HG02642 (cell line): Measurements from ENCODE around the gene CCDC122.
"Not testable (repeated sequence)": the region's sequence is repeated elsewhere in the genome, so short reads cannot be mapped to it uniquely, and the experiment has no call there.

Experiments used
- ATAC-seq: cut with Tn5 transposase; IDR thresholded peaks from one replicate; pipeline ENCODE4 v1.9.1; 2021; ENCODE audit warnings: mild to moderate bottlenecking; ENCODE audit not compliant: unreplicated experiment, poor library complexity

Gene CCDC122

DNA sequence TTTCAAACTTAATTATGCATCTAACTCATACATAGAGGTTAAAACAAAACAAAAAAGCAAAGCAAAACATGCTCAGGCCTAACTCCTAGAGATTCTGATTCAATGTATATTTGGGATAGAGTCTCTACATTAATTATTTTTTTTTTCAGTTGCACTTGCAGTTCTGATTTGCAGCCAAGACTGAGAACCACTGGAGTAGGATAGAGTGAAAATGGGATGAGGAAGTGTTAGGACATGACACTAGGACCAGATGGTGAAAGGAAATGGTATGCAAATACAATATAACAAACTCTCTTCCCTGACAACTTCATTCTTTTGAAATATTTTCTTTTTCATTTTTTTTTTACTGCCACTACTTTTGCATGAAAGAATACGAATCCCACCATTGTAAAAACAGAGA, 1.8 kb downstream of the CCDC122 start:
- ATAC-seq: no peak

DNA sequence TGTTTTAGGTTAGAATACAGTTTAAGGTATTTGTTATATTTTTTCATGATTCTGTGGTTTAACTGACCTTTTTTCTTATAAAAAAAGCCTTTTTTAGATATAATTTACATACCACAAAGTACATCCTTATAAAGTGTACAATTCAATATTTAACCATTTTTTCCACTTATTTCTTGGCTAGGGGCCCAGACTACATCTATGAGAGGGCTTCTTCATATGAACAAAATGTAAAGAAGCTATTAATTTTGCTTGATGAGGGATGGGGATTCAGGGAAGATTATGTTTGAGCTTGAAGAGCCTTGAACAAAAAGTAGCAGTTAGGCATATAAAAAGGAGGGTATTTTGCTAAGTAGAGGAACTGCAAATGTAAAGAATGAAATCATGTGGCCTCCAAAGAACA, 2.2 kb downstream of the CCDC122 start:
- no peak for ATAC-seq

DNA sequence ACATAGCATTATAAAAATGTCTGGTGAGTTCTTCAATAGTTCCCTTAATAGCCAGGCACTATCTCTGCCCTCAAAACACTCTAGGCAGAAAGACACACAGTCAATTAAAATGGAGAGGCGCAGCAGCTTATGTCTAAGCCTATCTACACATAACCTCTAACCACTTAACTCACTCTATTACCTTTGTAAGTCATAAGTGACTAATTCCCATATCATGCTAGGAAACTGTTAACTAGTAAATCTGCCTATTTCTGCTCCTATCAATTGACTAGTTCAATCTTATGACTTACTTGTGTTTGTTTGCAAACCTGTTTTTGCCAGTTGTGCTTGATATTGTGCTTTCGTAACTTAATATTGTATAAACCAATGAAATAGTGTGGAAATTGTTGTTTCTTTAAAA, 3.2 kb downstream of the CCDC122 start:
- no peak for ATAC-seq

DNA sequence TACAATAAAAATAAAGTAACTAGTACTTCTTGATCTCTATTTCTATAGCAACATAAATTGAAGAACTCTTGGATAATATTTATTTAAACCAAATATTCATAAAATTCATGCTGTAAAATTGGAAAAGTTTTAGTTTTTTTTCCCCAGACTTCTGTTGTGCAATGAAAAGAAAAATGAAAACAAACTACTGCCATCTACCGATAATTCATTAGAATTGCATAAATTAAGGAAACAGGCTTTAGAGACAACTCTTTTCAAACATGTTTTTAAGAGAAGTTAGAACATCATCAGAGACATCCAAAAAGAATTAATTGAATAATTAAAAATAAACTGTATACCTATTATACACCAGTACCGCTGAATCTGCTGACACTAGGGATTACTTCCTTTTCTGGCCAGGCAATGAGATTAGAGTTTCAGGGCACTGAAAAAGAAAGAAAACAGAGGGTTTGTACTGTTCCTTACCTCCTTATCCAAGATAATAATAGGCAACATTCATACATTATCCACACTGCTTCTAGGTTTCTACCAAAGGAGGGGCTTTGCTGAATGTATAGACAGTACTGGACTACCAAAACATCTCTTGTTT, 4.9 kb downstream of the CCDC122 start:
- no peak for ATAC-seq

DNA sequence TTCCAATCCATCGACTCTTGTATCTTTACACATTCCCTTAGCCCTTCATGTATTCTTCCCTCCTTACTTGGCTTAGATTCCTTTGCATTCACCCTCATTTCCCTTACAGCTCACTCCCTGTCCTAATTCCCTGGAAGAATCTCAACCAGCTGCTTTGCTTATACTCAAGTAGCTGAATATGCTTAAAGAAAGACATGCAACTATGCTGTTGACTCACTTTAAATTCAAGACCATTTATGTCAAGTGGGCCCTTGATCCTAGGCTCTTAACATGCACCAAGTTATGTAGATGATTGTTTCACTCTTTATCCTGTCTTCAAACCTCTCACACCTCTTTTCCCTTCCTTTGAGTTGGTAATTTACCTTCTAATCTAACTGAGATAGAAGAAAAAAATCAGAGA, 7.4 kb downstream of the CCDC122 start:
- ATAC-seq: no peak

DNA sequence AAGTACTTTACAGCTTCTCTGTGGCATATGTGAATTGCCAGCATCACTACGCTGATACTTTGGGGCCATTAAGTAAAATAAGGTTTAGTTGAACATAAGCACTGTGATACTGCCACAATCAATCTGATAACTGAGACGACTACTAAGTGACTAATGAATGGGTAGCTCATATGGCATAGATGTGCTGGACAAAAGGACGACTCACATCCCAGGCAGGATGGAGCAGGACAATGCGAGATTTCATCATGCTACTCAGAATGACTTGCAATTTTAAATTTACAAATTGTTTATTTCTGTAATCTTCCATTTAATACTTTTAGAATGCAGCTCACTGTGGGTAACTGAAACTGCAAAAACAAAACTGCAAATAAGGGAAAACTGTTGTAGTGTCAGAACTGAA, 13.6 kb downstream of the CCDC122 start:
- ATAC-seq: no peak

DNA sequence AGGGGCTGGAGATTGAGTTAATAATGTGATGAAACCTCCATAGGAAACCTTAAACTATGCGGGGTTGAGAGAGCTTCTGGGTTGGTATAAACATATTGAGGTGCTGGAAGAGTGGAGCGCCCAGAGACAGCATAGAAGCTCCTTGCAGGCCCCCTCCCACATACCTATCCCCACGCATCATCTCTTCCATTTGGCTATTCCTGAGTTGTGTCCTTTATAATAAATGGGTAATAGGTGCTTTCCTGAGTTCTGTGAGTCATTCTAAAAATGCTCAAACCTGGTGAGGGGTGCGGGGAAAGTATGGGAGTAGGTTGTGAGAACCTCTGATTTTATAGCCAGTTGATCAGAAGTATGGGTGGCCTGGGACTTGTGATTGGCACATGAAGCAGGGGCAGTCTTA, 14.6 kb downstream of the CCDC122 start:
- ATAC-seq: no peak

DNA sequence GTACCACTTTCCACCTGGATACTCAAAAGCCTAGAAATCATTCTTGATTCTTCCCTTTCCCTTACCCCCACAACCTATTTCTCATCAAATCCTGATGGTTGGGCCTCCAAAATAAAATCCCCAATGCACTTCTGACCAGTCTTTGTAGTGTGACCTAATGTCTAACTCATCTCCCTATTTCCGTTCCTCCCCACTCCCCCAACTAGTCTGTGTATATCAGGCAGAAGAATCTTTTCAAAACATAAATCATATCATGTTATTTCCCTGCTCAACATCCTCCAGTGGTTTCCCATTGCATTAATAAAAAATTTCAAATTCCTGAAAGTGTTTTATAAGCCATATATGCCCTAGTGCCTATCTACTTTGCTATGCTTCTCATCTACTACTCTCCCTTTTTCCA, 17.7 kb downstream of the CCDC122 start:
- no peak for ATAC-seq

DNA sequence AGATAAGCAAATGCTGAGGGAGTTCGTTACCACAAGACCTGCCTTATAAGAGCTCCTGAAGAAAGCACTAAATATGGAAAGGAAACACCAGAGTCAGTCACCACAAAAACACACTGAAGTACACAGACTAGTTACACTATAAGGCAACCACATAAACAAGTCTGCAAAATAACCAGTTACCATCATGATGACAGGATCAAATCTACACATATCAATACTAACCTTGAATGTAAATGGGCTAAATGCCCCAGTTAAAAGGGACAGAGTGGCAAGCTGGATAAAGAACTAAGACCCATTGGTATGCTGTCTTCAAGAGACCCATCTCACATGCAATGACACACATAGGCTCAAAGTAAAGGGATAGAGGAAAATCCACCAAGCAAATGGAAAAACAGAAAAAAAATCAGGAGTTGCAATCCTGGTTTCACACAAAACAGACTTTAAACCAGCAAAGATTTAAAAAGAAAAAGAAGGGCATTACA, 26.6 kb downstream of the CCDC122 start:
- no peak for ATAC-seq

DNA sequence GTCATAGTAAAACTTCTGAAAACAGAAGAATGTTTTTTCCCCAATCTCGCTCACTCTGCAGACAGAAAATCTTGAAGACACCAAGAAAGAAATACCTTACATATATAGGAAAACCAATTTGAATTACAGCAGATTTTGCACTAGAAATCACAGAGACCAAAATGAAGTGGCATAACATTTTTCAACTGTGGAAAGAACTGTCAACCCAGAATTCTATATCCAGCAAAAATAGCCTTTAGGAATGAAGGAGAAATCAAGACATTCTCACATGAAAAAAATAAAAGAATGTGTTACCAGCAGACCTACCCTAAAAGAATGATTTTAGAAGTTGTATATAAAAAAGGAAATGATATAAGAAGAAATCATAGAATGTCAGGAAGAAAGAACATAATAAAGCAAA, 28.7 kb downstream of the CCDC122 start:
- no peak for ATAC-seq

DNA sequence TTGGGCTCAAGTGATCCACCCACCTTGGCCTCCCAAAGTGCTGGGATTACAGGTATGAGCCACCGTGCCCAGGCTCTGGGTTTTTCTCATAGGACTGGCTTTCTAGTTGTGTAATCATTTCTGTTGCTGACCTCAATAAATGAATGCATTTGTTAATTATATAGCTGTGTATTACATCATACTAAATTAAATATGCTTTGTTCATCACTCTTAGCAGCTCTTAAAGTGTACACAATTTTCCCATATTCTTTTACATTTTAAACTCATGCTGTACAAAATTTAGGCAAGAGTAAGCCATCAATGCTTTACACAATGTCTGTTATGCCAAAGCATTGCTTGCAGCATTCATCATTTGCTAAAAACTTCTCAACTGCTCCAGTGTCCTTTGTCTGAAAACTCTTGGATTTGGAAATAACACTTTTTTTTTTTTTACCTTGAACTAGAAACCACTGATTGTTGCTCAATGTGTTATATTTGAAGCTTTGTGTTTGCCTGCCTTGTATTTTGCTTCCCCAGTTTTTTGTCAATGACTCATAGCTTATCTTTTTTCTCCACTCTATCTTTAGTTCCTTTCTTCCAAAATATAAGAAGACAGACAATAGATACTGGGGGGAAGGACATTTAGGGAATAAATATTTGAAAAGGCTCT, 31.4 kb downstream of the CCDC122 start:
- no peak for ATAC-seq

DNA sequence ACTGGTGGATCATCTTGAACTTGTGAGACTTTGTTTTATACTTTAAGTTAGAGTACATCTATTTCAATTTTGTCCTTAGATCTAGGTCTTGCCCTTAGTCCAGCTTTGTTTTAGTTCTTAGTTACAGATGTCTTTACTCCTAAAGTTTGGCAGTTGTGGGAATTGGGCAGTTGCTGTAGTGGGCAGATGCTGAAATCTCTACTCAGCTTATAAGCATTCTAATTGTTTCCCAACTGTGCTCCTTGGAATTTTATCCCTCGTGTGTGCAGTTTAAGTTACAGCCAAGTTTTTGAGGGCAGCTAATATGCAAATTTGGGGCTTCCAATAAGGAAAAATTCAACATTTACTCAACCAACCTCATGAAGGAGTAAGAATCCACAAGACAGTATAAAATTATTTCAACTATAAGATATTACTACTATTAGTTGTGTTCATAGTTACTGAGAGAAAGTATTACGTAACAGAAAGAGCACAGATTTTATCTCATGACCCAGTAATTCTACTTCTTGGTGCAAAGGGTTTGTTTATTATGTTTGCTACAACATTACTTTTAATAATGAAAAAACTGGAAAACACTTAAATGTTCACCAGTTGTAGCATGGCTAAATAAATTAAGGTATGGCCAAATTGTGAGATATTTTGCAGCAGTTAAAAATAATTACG, 32.9 kb downstream of the CCDC122 start:
- ATAC-seq: no peak

DNA sequence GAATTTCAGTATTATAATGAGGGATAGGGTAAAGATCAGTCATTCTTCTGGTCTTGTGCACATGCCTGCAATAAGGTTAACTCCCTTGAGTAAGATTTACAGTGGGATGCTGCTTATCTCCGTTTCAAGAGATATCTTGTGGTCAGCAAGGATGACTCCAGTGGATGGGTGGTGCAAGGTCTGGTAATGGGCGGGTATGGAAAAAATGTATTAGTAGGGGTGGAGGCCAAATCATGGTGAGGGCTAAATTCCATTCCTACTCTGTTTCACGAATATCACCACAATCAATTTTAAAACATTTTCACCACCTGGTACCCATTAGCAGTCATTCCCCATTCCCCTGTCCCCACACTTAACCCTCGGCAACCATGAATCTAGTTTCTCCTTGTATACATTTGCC, 40.6 kb downstream of the CCDC122 start:
- no peak for ATAC-seq

DNA sequence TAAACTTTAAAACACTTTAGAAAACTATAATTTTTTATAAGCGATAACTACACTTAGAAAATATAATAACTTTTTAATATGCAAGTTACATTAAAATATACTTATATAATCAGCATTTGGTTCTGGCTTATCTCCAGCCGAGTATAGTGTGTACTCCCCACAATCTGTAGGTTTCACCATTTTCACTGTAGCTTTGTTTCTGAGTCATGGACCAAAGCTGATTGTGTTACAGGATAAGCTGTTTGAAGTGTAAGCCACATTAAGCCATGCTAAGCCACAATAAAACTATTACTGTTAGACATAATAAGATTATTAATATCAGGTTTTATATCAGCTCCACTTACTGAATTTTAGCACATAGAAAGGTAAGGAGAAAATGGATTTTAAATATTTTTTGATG, 43.8 kb downstream of the CCDC122 start:
- no peak for ATAC-seq

DNA sequence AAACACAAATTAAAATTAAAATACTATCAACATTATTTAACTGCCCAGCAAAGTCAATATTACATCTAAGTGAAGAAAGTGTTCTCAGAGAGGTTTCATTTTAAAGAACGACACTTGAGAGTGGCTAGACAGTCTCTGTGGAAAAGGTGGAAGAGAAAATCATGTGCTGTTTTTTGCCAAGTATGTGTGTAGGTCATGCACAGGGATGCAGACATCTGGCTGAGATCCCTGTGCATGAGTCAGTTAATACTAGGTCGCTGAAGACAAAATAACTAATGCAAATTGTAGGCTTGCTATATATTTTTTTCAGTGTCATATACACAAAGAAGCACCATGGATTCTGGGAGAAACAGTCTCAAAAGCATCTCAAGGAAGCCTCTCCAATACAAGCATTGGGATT, 48.5 kb downstream of the CCDC122 start:
- no peak for ATAC-seq

DNA sequence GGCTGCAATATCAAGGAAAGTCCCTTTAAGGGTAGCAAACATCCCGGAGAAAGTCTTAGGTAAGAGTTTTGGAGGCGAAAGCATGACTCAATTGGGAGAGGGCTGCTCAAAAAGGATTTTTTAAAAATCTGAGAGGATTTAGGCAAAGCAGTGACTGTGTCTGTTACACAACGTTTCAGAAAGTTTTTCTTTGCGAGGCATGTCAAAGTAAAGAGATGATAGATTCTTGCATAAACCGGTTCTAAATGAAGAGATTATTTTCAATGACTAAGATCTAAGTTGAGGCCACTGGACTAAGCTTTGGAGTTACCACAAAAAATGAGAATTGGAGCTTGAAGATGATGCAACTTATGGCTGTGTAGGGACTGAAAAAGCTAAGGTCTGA, 49.1 kb downstream of the CCDC122 start:
- no peak for ATAC-seq

DNA sequence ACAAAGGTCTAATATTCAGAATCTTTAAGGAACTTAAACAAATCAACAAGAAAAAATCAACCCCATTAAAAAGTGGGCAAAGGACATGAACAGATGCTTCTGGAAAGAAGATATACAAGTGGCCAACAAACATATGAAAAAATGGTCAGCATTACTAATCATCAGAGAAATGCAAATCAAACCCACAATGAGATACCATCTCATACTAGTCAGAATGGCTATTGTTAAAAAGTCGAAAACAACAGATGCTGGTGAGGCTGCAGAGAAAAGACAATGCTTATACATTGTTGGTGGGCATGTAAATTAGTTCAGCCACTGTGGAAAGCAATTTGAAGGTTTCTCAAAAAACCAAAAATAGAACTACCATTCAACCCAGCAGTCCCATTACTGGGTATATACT, 54.9 kb downstream of the CCDC122 start:
- ATAC-seq: not testable (repeated sequence)

DNA sequence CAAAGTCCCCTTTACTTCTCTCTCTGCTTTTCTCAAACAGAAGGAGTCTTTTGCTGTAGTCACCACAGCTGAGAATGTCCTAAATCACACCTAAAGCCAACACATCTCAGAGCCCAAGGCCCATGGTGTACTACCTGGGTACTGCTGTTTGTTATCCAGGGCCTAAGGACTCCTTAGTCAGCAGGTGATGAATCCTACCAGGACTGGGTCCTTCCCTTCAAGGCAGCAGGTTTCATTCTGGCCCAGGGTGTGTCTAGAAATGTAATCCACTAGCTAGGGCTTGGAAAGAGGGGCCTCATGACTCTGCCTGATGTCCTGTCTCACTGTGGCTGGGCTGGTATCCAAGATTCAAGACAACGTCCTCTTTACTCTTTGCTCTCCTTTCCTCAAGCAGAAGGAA, 56.6 kb downstream of the CCDC122 start:
- ATAC-seq: no peak

DNA sequence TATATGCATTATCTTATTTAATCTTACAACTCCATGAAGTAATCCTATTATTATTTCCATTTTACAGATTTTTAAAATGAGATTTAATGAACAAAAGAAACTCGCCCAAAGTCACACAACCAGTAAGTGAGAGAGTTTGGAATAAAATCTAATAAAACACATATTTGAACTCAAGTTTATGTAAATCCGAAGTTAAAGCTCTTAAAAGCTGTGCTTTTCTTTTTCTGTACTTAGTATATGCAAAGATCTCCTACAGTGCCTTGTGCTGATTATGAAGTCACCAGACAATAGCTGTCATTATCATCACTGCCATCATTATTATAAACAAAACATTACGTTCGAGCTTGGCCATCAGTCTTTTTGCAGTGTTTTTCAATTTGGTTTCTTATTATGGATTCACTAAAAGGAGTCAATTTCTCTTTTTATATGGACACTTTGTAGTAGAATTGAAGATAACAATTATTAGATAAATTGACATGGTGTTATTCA, 63.1 kb downstream of the CCDC122 start:
- ATAC-seq: no peak

DNA sequence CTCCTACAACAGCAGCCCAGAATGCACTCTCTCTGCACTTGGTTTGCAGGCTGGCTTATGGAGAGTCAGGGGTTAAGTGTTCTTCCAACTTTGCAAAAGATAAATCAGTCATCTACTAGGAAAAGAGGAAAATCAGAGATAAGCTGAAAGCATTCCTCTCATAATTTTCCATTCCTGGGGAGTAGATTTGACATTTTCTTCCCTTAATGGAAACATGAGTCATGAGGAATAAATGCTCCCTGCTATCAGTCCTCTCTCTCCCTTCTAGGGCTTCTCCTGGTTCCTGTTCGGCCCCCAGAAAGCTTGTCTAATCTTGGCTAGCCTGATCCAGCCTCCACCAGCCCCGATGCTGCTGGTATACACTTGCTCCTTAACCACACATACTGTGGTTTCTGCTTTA, 64.3 kb downstream of the CCDC122 start:
- ATAC-seq: no peak

DNA sequence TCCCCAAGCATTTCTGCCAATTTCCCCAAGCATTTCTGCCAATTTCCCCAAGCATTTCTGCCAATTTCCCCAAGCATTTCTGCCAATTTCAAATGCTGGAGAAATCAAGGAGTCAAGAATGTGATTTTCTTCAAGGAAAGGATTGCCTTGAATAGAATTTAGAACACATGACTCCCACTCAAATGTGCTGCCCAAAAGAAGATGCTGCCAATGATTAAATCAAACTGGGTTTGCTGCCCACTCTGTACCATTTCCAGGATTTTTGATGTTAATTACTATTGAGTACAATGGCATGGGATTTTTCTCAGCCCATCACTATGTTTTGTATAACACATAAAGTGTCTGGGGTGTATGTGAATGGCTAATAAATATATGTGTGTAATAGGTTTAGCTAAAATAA, 70.9 kb downstream of the CCDC122 start:
- no peak for ATAC-seq

DNA sequence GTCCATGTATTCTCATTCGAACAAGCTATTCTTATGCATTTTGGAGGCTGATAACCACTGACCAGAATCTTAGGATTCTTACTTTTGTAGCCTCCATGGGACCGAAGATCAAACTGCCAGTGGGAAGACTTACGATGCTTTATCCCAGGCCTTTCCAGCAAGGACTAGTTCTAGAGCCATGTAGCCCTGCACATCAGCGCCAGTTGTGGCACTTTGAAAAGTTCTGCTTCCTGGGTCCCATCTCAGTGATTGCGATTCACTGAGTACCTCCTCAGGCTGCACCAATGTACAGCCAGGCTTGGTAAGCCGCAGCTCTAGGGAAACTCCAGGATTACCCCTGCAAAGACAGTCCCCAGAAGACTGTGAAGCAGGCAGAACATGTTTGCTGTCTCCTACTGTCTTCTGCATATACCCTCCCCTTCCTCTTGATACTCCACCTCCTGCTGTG, 73.8 kb downstream of the CCDC122 start:
- ATAC-seq: no peak
